AG04450 (cell line): ENCODE results near the gene DDR2. TPM values are rescaled to one million over a fixed set of nuclear protein-coding genes. Genes with fewer than 3 reads are reported as not detected.
A peak's percentile ranks its signal among the peaks of the same experiment; 100 is the strongest.
"Not testable (repeated sequence)": the region's sequence is repeated elsewhere in the genome, so short reads cannot be mapped to it uniquely, and the experiment has no call there.

Source experiments
- CTCF ChIA-PET: fragments of 300-600, 350-600 bp; formaldehyde crosslinking; extraction: SDS; loops from one replicate; lab custom pipeline; 2022; ENCODE audit warnings: antibody characterized with exemption, inconsistent platforms; lab: Charles Lee
- POLR2A ChIA-PET: fragments of 350-600 bp; formaldehyde crosslinking; extraction: SDS; loops from one replicate; lab custom pipeline; 2021; ENCODE audit warnings: antibody characterized with exemption, inconsistent platforms; lab: Yijun Ruan, JAX
- DNase-seq: peaks from one replicate; pipeline ENCODE4 v3.0.0-alpha.2; 2011; ENCODE audit warnings: low read depth, low spot score
- H3K27ac ChIP-seq: one replicate; pipeline ENCODE4 v1.5.1; 2012; ENCODE audit warnings: low read depth, low read length, control low read depth
- H3K27me3 ChIP-seq: one replicate; pipeline ENCODE4 v1.6.0; 2012; ENCODE audit warnings: low read length; ENCODE audit not compliant: control insufficient read depth, insufficient read depth
- H3K4me3 ChIP-seq: 2 replicates; pipeline ENCODE4 v1.5.1; 2011; ENCODE audit warnings: mild to moderate bottlenecking, low read depth, low read length, control low read depth
- H3K9me3 ChIP-seq: 2 replicates; pipeline ENCODE4 v1.5.1; 2012; ENCODE audit warnings: low read length; ENCODE audit not compliant: control insufficient read depth, insufficient read depth
- CTCF ChIP-seq: IDR thresholded peaks from 2 replicates; pipeline ENCODE4 v1.5.1; 2011; ENCODE audit warnings: low read depth, low read length, control low read depth, inconsistent platforms
- polyA plus RNA-seq: library from polyadenylated mRNA; depleted of rRNA; stranded (reverse); fragments of >200 nt; gene quantifications from 2 replicates; pipeline ENCODE4 v1.2.3, GENCODE V29; 2011

Gene DDR2
- polyA plus RNA-seq, 1 experiment, result 194 TPM

GRCh38 chr1:162794284-162794683 is 162.0 kb downstream of the DDR2 start:
- DNase-seq, POLR2A ChIA-PET, CTCF ChIA-PET, H3K27me3 ChIP-seq, H3K9me3 ChIP-seq, H3K4me3 ChIP-seq, H3K27ac ChIP-seq: not testable (repeated sequence)

- H3K9me3 ChIP-seq, H3K27me3 ChIP-seq, CTCF ChIA-PET, POLR2A ChIA-PET, DNase-seq, H3K27ac ChIP-seq, H3K4me3 ChIP-seq: not testable (repeated sequence)
Observed at GRCh38 chr1:162796617-162797279, 164.5 kb downstream of the DDR2 start.

GRCh38 chr1:162799995-162800830 is 167.9 kb downstream of the DDR2 start:
- POLR2A ChIA-PET, result interaction anchor here (0.6 kb wide), 1 partner anchor 270 kb away, joined by 3 read pairs; no protein-coding TSS in a partner anchor

GRCh38 chr1:162807503-162807902 is 175.2 kb downstream of the DDR2 start:
- CTCF ChIA-PET, POLR2A ChIA-PET: not testable (repeated sequence)

More at GRCh38 chr1:162799995-162800830, 167.9 kb downstream of the DDR2 start:
- peak; percentile 75 for TF ChIP-seq CTCF
- H3K27ac ChIP-seq, H3K9me3 ChIP-seq, H3K4me3 ChIP-seq, H3K27me3 ChIP-seq: not testable (repeated sequence)
- CTCF ChIA-PET, result interaction anchor here (0.6 to 3.0 kb wide), 39 partner anchors 17 to 745 kb away, joined by 3 to 83 read pairs (median 4); partner anchors contain the start of gene DDR2
- DNase-seq, result peak; percentile 26

GRCh38 chr1:162812357-162812756 is 180.1 kb downstream of the DDR2 start:
- POLR2A ChIA-PET, H3K27me3 ChIP-seq, H3K9me3 ChIP-seq, H3K27ac ChIP-seq, CTCF ChIA-PET, H3K4me3 ChIP-seq, DNase-seq: not testable (repeated sequence)

More at GRCh38 chr1:162807503-162807902, 175.2 kb downstream of the DDR2 start:
- not testable (repeated sequence) for H3K9me3 ChIP-seq, H3K27me3 ChIP-seq, H3K27ac ChIP-seq, DNase-seq, H3K4me3 ChIP-seq

GRCh38 chr1:162818136-162818535 is 185.9 kb downstream of the DDR2 start:
- DNase-seq, H3K4me3 ChIP-seq, H3K27ac ChIP-seq, H3K27me3 ChIP-seq, POLR2A ChIA-PET, CTCF ChIA-PET, H3K9me3 ChIP-seq: not testable (repeated sequence)

- CTCF ChIA-PET, POLR2A ChIA-PET, H3K27ac ChIP-seq, DNase-seq, H3K4me3 ChIP-seq, H3K9me3 ChIP-seq, H3K27me3 ChIP-seq: not testable (repeated sequence)
Observed at GRCh38 chr1:162818666-162819065, 186.4 kb downstream of the DDR2 start.
